GM23248 (cell line): ENCODE results near the gene TREM1. TPM values are rescaled to one million over a fixed set of nuclear protein-coding genes. Genes with fewer than 3 reads are reported as not detected.

Experiments
- DNase-seq: peaks from one replicate; pipeline ENCODE4 v3.0.0-alpha.2; 2015
- H2AFZ ChIP-seq: fragments of 200-600 bp; sonication (generic); 2 replicates; pipeline ENCODE4 v1.6.1; 2016; ENCODE audit warnings: antibody characterized with exemption
- H3F3A ChIP-seq: fragments of 200-600 bp; sonication (generic); 2 replicates; pipeline ENCODE4 v1.6.1; 2016; ENCODE audit warnings: mild to moderate bottlenecking, antibody characterized with exemption, mixed run types; ENCODE audit not compliant: insufficient read depth
- H3K27ac ChIP-seq: fragments of 200-600 bp; sonication (generic); 2 replicates; pipeline ENCODE4 v1.5.1; 2016; ENCODE audit warnings: mild to moderate bottlenecking
- H3K27me3 ChIP-seq: fragments of 200-600 bp; sonication (generic); replicated peaks from 2 replicates; pipeline ENCODE4 v1.6.1; 2016; ENCODE audit warnings: mild to moderate bottlenecking; ENCODE audit not compliant: insufficient read depth
- H3K36me3 ChIP-seq: fragments of 200-600 bp; sonication (generic); 2 replicates; pipeline ENCODE4 v1.6.1; 2016; ENCODE audit warnings: low read depth, mild to moderate bottlenecking
- H3K4me1 ChIP-seq: fragments of 200-600 bp; sonication (generic); 2 replicates; pipeline ENCODE4 v1.6.1; 2016; ENCODE audit warnings: mild to moderate bottlenecking; ENCODE audit not compliant: insufficient read depth
- H3K4me2 ChIP-seq: fragments of 200-600 bp; sonication (generic); one replicate; pipeline ENCODE4 v1.6.1; 2016; ENCODE audit warnings: mild to moderate bottlenecking; ENCODE audit not compliant: unreplicated experiment
- H3K4me3 ChIP-seq: fragments of 200-600 bp; sonication (generic); 2 replicates; pipeline ENCODE4 v1.5.1; 2016; ENCODE audit warnings: mild to moderate bottlenecking
- H3K79me2 ChIP-seq: fragments of 200-600 bp; sonication (generic); 2 replicates; pipeline ENCODE4 v1.6.1; 2016; ENCODE audit warnings: mild to moderate bottlenecking; ENCODE audit not compliant: insufficient read depth
- H3K9ac ChIP-seq: fragments of 200-600 bp; sonication (generic); 2 replicates; pipeline ENCODE4 v1.6.1; 2016; ENCODE audit warnings: mild to moderate bottlenecking
- H3K9me2 ChIP-seq: fragments of 200-600 bp; sonication (generic); 2 replicates; pipeline ENCODE4 v1.6.1; 2016; ENCODE audit warnings: mixed run types, mild to moderate bottlenecking, moderate library complexity; ENCODE audit not compliant: insufficient read depth
- H3K9me3 ChIP-seq: fragments of 200-600 bp; sonication (generic); one replicate; pipeline ENCODE4 v1.6.1; 2017; ENCODE audit warnings: low read depth
- H4K20me1 ChIP-seq: fragments of 200-600 bp; sonication (generic); 2 replicates; pipeline ENCODE4 v1.6.0; 2016; ENCODE audit not compliant: insufficient read depth
- EZH2 ChIP-seq: fragments of 200-600 bp; sonication (generic); IDR thresholded peaks from 2 replicates; pipeline ENCODE4 v1.6.1; 2018; ENCODE audit warnings: antibody characterized with exemption, mild to moderate bottlenecking; ENCODE audit not compliant: insufficient read depth, poor library complexity, severe bottlenecking
- EZH2phosphoT487 ChIP-seq: fragments of 200-600 bp; sonication (generic); IDR thresholded peaks from 2 replicates; pipeline ENCODE4 v1.6.1; 2018; ENCODE audit warnings: antibody characterized with exemption, moderate library complexity, mild to moderate bottlenecking, low read depth; ENCODE audit not compliant: insufficient read depth
- WGBS, 2 experiments: methylation state at CpG; one replicate each; pipeline ENCODE4 v1.1.6; 2015 to 2017; ENCODE audit warnings: low lambda C conversion rate in 2 of 2, low coverage in 1 of 2; ENCODE audit errors: missing lambda C conversion rate in 2 of 2; 5-methylcytosine and 5-hydroxymethylcytosine counted together
- in situ Hi-C: fragments of 300-500 bp; cut with MboI; formaldehyde crosslinking; loops from 2 replicates; pipeline ENCODE4 v1.15.0; 2020
- polyA plus RNA-seq: library from polyadenylated mRNA; unstranded; fragments of >200 nt; fragmentation: Nextera tagmentation; extraction: Ambion mirVana; gene quantifications from 2 replicates; pipeline ENCODE4 v1.2.1, GENCODE V29; 2016
- total RNA-seq: library from RNA; depleted of rRNA; stranded (reverse); fragments of >200 nt; shearing (Covaris generic); gene quantifications from 2 replicates; pipeline ENCODE4 v1.2.3, GENCODE V29; 2014

TREM1 gene
- total and polyA plus RNA-seq, 2 experiments from 2014 or later, result not detected

GRCh38 chr6:41326092-41326491, 39.6 kb upstream of the TREM1 start:
- H4K20me1 ChIP-seq, result no peaks in the 10 kb centered on the region
- in situ Hi-C loops, result no loop called here
- no peak overlapping the region for H2AFZ ChIP-seq
- H3K9ac ChIP-seq, result no peak overlapping the region
- no peaks in the 10 kb centered on the region for H3F3A ChIP-seq
- no peak overlapping the region for H3K27ac ChIP-seq
- H3K4me1 ChIP-seq, result no peaks in the 10 kb centered on the region
- no peak overlapping the region for H3K4me3 ChIP-seq
- H3K9me3 ChIP-seq, result no peaks in the 10 kb centered on the region
- H3K27me3 ChIP-seq, result peaks cover 49% of the 10 kb centered on the region
- 36 to 37% methylated on average over 9 of the region's 9 CpGs for WGBS, 2 experiments
- no peak for TF ChIP-seq EZH2phosphoT487
- TF ChIP-seq EZH2, result no peak
- H3K4me2 ChIP-seq, result no peak overlapping the region
- H3K36me3 ChIP-seq, result no peaks in the 10 kb centered on the region
- DNase-seq, result no peak
- H3K9me2 ChIP-seq, result no peaks in the 10 kb centered on the region
- H3K79me2 ChIP-seq, result no peaks in the 10 kb centered on the region

GRCh38 chr6:41325446-41326066, 39.1 kb upstream of the TREM1 start:
- WGBS, 2 experiments, result 33 to 34% methylated on average over 4 of the region's 4 CpGs
- no peak overlapping the region for H3K4me2 ChIP-seq
- in situ Hi-C loops, result no loop called here
- H3F3A ChIP-seq, result no peaks in the 10 kb centered on the region
- H4K20me1 ChIP-seq, result no peaks in the 10 kb centered on the region
- H3K4me3 ChIP-seq, result no peak overlapping the region
- H3K27me3 ChIP-seq, result peaks cover 49% of the 10 kb centered on the region
- TF ChIP-seq EZH2 (no peak), EZH2phosphoT487 (no peak)
- no peaks in the 10 kb centered on the region for H3K9me3 ChIP-seq
- H3K36me3 ChIP-seq, result no peaks in the 10 kb centered on the region
- H3K27ac ChIP-seq, result no peak overlapping the region
- H3K9ac ChIP-seq, result no peak overlapping the region
- H2AFZ ChIP-seq, result no peak overlapping the region
- no peak for DNase-seq
- no peaks in the 10 kb centered on the region for H3K4me1 ChIP-seq
- H3K79me2 ChIP-seq, result no peaks in the 10 kb centered on the region
- H3K9me2 ChIP-seq, result no peaks in the 10 kb centered on the region

- H3K9me2 ChIP-seq, result no peaks in the 10 kb centered on the region
- no peak for DNase-seq
- no peaks in the 10 kb centered on the region for H3F3A ChIP-seq
- H4K20me1 ChIP-seq, result no peaks in the 10 kb centered on the region
- no peaks in the 10 kb centered on the region for H3K9me3 ChIP-seq
- H3K27me3 ChIP-seq, result peaks cover 47% of the 10 kb centered on the region
- WGBS, 2 experiments, result 54 to 60% methylated on average over 4 of the region's 4 CpGs
- no peaks in the 10 kb centered on the region for H3K4me1 ChIP-seq
- no peak overlapping the region for H3K4me3 ChIP-seq
- no peak for TF ChIP-seq EZH2phosphoT487
- TF ChIP-seq EZH2, result no peak
- H3K36me3 ChIP-seq, result no peaks in the 10 kb centered on the region
- H3K4me2 ChIP-seq, result no peak overlapping the region
- H3K27ac ChIP-seq, result no peak overlapping the region
- H3K79me2 ChIP-seq, result no peaks in the 10 kb centered on the region
- no peak overlapping the region for H3K9ac ChIP-seq
- in situ Hi-C loops, result no loop called here
- H2AFZ ChIP-seq, result no peak overlapping the region
These were observed 34.7 kb upstream of the TREM1 start for GRCh38 chr6:41321183-41321582.

GRCh38 chr6:41318654-41319565, 32.4 kb upstream of the TREM1 start:
- in situ Hi-C loops, result no loop called here
- TF ChIP-seq EZH2 (no peak), EZH2phosphoT487 (no peak)
- Histone ChIP-seq H3K27ac (no peak overlapping the region), H2AFZ (peak overlapping the region; percentile 63), H3K4me2 (peak overlapping the region; percentile 59), H3K79me2 (no peaks in the 10 kb centered on the region), H3F3A (no peaks in the 10 kb centered on the region), H3K27me3 (peaks cover 53% of the 10 kb centered on the region), H3K9me3 (no peaks in the 10 kb centered on the region), H3K4me3 (peak overlapping the region; percentile 64), H3K36me3 (no peaks in the 10 kb centered on the region), H3K9ac (peak overlapping the region; percentile 36), H3K4me1 (no peaks in the 10 kb centered on the region), H4K20me1 (no peaks in the 10 kb centered on the region), H3K9me2 (no peaks in the 10 kb centered on the region)
- 6% methylated on average over 28 to 33 of the region's 33 CpGs for WGBS, 2 experiments
- peak; percentile 86 for DNase-seq
